ENCODE results near the gene CCDC158. TPM values are rescaled to one million over a fixed set of nuclear protein-coding genes. Genes with fewer than 3 reads are reported as not detected.

Gene CCDC158
- total and polyA plus RNA-seq, 10 of the 15 experiments (the other 5 are each of a cell fraction or from before 2014, with no cell fraction given) = not detected

GRCh38 chr4:76447393-76447851, 26.5 kb upstream of the CCDC158 start (continued):
- TF ChIP-seq, protein P1, sequence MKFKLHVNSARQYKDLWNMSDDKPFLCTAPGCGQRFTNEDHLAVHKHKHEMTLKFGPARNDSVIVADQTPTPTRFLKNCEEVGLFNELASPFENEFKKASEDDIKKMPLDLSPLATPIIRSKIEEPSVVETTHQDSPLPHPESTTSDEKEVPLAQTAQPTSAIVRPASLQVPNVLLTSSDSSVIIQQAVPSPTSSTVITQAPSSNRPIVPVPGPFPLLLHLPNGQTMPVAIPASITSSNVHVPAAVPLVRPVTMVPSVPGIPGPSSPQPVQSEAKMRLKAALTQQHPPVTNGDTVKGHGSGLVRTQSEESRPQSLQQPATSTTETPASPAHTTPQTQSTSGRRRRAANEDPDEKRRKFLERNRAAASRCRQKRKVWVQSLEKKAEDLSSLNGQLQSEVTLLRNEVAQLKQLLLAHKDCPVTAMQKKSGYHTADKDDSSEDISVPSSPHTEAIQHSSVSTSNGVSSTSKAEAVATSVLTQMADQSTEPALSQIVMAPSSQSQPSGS (IDR thresholded peaks at IDR 0.05; ENCODE audit: low read length) = no peak
- TF ChIP-seq SKIL (IDR thresholded peaks at IDR 0.05; ENCODE audit: low read depth, poor library complexity, severe bottlenecking) (no peak), BACH1 (IDR thresholded peaks at IDR 0.05; ENCODE audit: borderline replicate concordance) (no peak), SUZ12 (IDR thresholded peaks at IDR 0.05; ENCODE audit: unreplicated experiment) (no peak), FOS (IDR thresholded peaks at IDR 0.05; ENCODE audit: borderline replicate concordance, extremely low read depth, insufficient read length) (no peak), RUNX3 (IDR thresholded peaks at IDR 0.05; ENCODE audit: low read length) (no peak), E2F8 (IDR thresholded peaks at IDR 0.05; ENCODE audit: low read depth, partially characterized antibody) (no peak), TARDBP (IDR thresholded peaks at IDR 0.05; ENCODE audit: borderline replicate concordance) (no peak), ZNF207 (IDR thresholded peaks at IDR 0.05; ENCODE audit: borderline replicate concordance) (no peak), ETV6 (conservative IDR thresholded peaks at IDR 0.05 in 1 of 2, IDR thresholded peaks at IDR 0.05 in 1 of 2; ENCODE audit: borderline replicate concordance in 1 of 2, low read depth in 1 of 2) (no peak)

All from GM12878 (cell line).